IMR-90 (cell line): Measurements from ENCODE around the gene RNGTT. TPM values are rescaled to one million over a fixed set of nuclear protein-coding genes. Genes with fewer than 3 reads are reported as not detected.

Experiments
- ATAC-seq: fragments of 200-7000 bp; cut with Tn5 transposase; 2 replicates; pipeline ENCODE4 v1.9.1; 2020; ENCODE audit warnings: low read depth, mild to moderate bottlenecking, moderate library complexity
- BruUV-seq: library from RNA; stranded (reverse); fragments of 400-500 nt; replicated peaks from 2 replicates; lab custom pipeline; 2021; lab: Mats Ljungman, UMichigan
- CTCF ChIA-PET: fragments of 300-600 bp; formaldehyde crosslinking; extraction: SDS; loops from one replicate; lab custom pipeline; 2021; ENCODE audit warnings: antibody characterized with exemption; lab: Yijun Ruan, JAX
- POLR2A ChIA-PET: fragments of 300-600 bp; sonication (Branson Sonifier 250); formaldehyde crosslinking; loops from one replicate; lab custom pipeline; 2022; ENCODE audit warnings: antibody characterized with exemption; ENCODE audit not compliant: unreplicated experiment; lab: Charles Lee
- DNase-seq: peaks from one replicate; pipeline ENCODE4 v3.0.0; 2013
- H2AFZ ChIP-seq: replicated peaks from 2 replicates; pipeline ENCODE3; 2013; ENCODE audit warnings: low read length, mild to moderate bottlenecking; ENCODE audit not compliant: poor library complexity
- H2AK5ac ChIP-seq: 2 replicates; pipeline ENCODE4 v1.6.1; 2013; ENCODE audit warnings: low read depth, low read length, inconsistent platforms
- H2AK9ac ChIP-seq: replicated peaks from 2 replicates; pipeline ENCODE3; 2013; ENCODE audit warnings: mild to moderate bottlenecking, low read depth, low read length, moderate library complexity; ENCODE audit not compliant: poor library complexity
- H2BK120ac ChIP-seq: 2 replicates; pipeline ENCODE4 v1.6.1; 2013; ENCODE audit warnings: low read depth, low read length, inconsistent platforms
- H2BK15ac ChIP-seq: 3 replicates; pipeline ENCODE4 v1.6.1; 2013; ENCODE audit warnings: low read depth, low read length, inconsistent platforms
- H2BK20ac ChIP-seq: 2 replicates; pipeline ENCODE4 v1.6.1; 2013; ENCODE audit warnings: low read depth, mild to moderate bottlenecking, inconsistent platforms, low read length, moderate library complexity
- H2BK5ac ChIP-seq: 2 replicates; pipeline ENCODE4 v1.6.1; 2013; ENCODE audit warnings: mild to moderate bottlenecking, low read depth, low read length, inconsistent platforms; ENCODE audit not compliant: poor library complexity, severe bottlenecking
- H3K14ac ChIP-seq: replicated peaks from 2 replicates; pipeline ENCODE4 v1.6.1; 2013; ENCODE audit warnings: low read depth, low read length, inconsistent platforms
- H3K18ac ChIP-seq: 2 replicates; pipeline ENCODE4 v1.6.1; 2013; ENCODE audit warnings: low read depth, low read length, control low read depth
- H3K23ac ChIP-seq: 2 replicates; pipeline ENCODE4 v1.6.1; 2013; ENCODE audit warnings: low read depth, low read length, inconsistent platforms
- H3K27ac ChIP-seq: 2 replicates; pipeline ENCODE4 v1.5.1; 2013; ENCODE audit warnings: mild to moderate bottlenecking, control low read depth, low read length; ENCODE audit not compliant: insufficient read depth
- H3K27me3 ChIP-seq: 2 replicates; pipeline ENCODE4 v1.6.1; 2013; ENCODE audit warnings: low read length; ENCODE audit not compliant: control insufficient read depth, insufficient read depth
- H3K36me3 ChIP-seq: 2 replicates; pipeline ENCODE4 v1.6.1; 2013; ENCODE audit warnings: low read length, mixed read lengths; ENCODE audit not compliant: control insufficient read depth, insufficient read depth
- H3K4ac ChIP-seq: 2 replicates; pipeline ENCODE4 v1.6.1; 2013; ENCODE audit warnings: low read depth, low read length, inconsistent platforms
- H3K4me1 ChIP-seq: 2 replicates; pipeline ENCODE4 v1.6.1; 2013; ENCODE audit warnings: low read length, mixed read lengths; ENCODE audit not compliant: control insufficient read depth, insufficient read depth
- H3K4me2 ChIP-seq: 2 replicates; pipeline ENCODE4 v1.6.1; 2013; ENCODE audit warnings: low read depth, mild to moderate bottlenecking, control low read depth, low read length, moderate library complexity
- H3K4me3 ChIP-seq: 2 replicates; pipeline ENCODE4 v1.5.1; 2013; ENCODE audit warnings: low read depth, mild to moderate bottlenecking, control low read depth, low read length, moderate library complexity; ENCODE audit not compliant: insufficient read depth
- H3K56ac ChIP-seq: 2 replicates; pipeline ENCODE4 v1.6.1; 2013; ENCODE audit warnings: low read length, inconsistent platforms; ENCODE audit not compliant: insufficient read depth; ENCODE audit errors: extremely low read depth
- H3K79me1 ChIP-seq, 2 experiments: 2 replicates each; pipeline ENCODE4 v1.6.1; 2013; ENCODE audit warnings: low read length in 2 of 2, inconsistent platforms in 1 of 2, low read depth in 1 of 2
- H3K9ac ChIP-seq: 2 replicates; pipeline ENCODE4 v1.6.1; 2013; ENCODE audit warnings: low read depth, low read length, control low read depth
- H3K9me1 ChIP-seq: 2 replicates; pipeline ENCODE4 v1.6.1; 2013; ENCODE audit warnings: low read length, inconsistent platforms; ENCODE audit not compliant: insufficient read depth
- H3K9me3 ChIP-seq: 2 replicates; pipeline ENCODE4 v1.6.1; 2013; ENCODE audit warnings: low read length; ENCODE audit not compliant: control insufficient read depth, insufficient read depth
- H4K20me1 ChIP-seq: 2 replicates; pipeline ENCODE4 v1.6.1; 2013; ENCODE audit warnings: low read length, inconsistent platforms; ENCODE audit not compliant: insufficient read depth
- H4K5ac ChIP-seq: 2 replicates; pipeline ENCODE4 v1.6.1; 2013; ENCODE audit warnings: mild to moderate bottlenecking, low read depth, low read length, control low read depth
- H4K8ac ChIP-seq, 2 experiments: 2 replicates each; pipeline ENCODE4 v1.6.1; 2013; ENCODE audit warnings: low read depth in 2 of 2, low read length in 2 of 2, control low read depth in 1 of 2, inconsistent platforms in 1 of 2
- H4K91ac ChIP-seq: 2 replicates; pipeline ENCODE4 v1.6.1; 2013; ENCODE audit warnings: low read depth, low read length, inconsistent platforms; ENCODE audit not compliant: insufficient read depth
- BHLHE40 ChIP-seq: fragments of 150-350 bp; IDR thresholded peaks from 2 replicates; pipeline ENCODE4 v1.6.1; 2016; ENCODE audit warnings: mild to moderate bottlenecking, low read depth, low read length
- CEBPB ChIP-seq: IDR thresholded peaks from 2 replicates; pipeline ENCODE4 v1.6.1; 2012; ENCODE audit warnings: low read depth, low read length, improper control_type of control experiment
- CHD1 ChIP-seq: IDR thresholded peaks from 2 replicates; pipeline ENCODE4 v1.6.1; 2012; ENCODE audit warnings: low read depth, low read length, improper control_type of control experiment
- FOS ChIP-seq: fragments of 150-350 bp; IDR thresholded peaks from 2 replicates; pipeline ENCODE4 v1.6.1; 2016; ENCODE audit warnings: low read depth, low read length
- MAFK ChIP-seq: IDR thresholded peaks from 2 replicates; pipeline ENCODE4 v1.6.1; 2012; ENCODE audit warnings: low read depth, low read length, improper control_type of control experiment
- MAZ ChIP-seq: IDR thresholded peaks from 2 replicates; pipeline ENCODE4 v1.6.1; 2012; ENCODE audit warnings: low read depth, mild to moderate bottlenecking, low read length, improper control_type of control experiment, moderate library complexity, borderline replicate concordance
- NFE2L2 ChIP-seq: fragments of 150-350 bp; IDR thresholded peaks from 2 replicates; pipeline ENCODE4 v1.6.1; 2016; ENCODE audit warnings: low read depth, mild to moderate bottlenecking, low read length
- POLR2A ChIP-seq: IDR thresholded peaks from 2 replicates; pipeline ENCODE4 v1.6.1; 2012; ENCODE audit warnings: mild to moderate bottlenecking, low read depth, low read length
- RFX5 ChIP-seq: IDR thresholded peaks from 2 replicates; pipeline ENCODE4 v1.8.0; 2012; ENCODE audit warnings: low read depth, mild to moderate bottlenecking, low read length, moderate library complexity
- SMC3 ChIP-seq: fragments of 150-350 bp; IDR thresholded peaks from 2 replicates; pipeline ENCODE4 v1.6.1; 2016; ENCODE audit warnings: low read depth, mild to moderate bottlenecking, antibody characterized with exemption, low read length, moderate library complexity
- WGBS, 2 experiments: methylation state at CpG; one replicate each; pipeline versions ENCODE4 v1.1.5 to v1.1.7; 2013; ENCODE audit warnings: missing lambda C conversion rate in 2 of 2; ENCODE audit not compliant: insufficient read length in 1 of 2; ENCODE audit errors: extremely low coverage in 2 of 2; 5-methylcytosine and 5-hydroxymethylcytosine counted together
- dilution Hi-C: fragments of 300-500 bp; cut with HindIII; formaldehyde crosslinking; loops from one replicate; pipeline ENCODE4 v1.14.3; 2018; ENCODE audit warnings: low sequenced_read_pairs; ENCODE audit not compliant: unreplicated experiment
- in situ Hi-C: fragments of 300-500 bp; cut with MboI; formaldehyde crosslinking; loops from 3 replicates; pipeline ENCODE4 v1.14.3; 2019; ENCODE audit warnings: low sequenced_read_pairs, inconsistent platforms, mixed read lengths
- intact Hi-C: fragments of 100-400 bp; cut with micrococcal nuclease; formaldehyde crosslinking; loops from 2 replicates; pipeline ENCODE4 v1.10.0; 2022
- polyA plus RNA-seq, 3 experiments: library from polyadenylated mRNA; depleted of rRNA; stranded (reverse); fragments of >200 nt; gene quantifications; 2 replicates each; pipeline ENCODE4 v1.2.3, GENCODE V29; 2012; ENCODE audit warnings: low replicate concordance in 1 of 3
- total RNA-seq: library from RNA; depleted of rRNA; stranded (reverse); fragments of >200 nt; gene quantifications from 2 replicates; pipeline ENCODE4 v1.2.3, GENCODE V29; 2012
- TF ChIP-seq, protein P1 (sequence below): fragments of 150-350 bp; IDR thresholded peaks from 2 replicates; pipeline ENCODE4 v1.6.1; 2017; ENCODE audit warnings: mild to moderate bottlenecking, antibody characterized with exemption, low read length, low read depth
- TF ChIP-seq, protein P2 (sequence below): conservative IDR thresholded peaks from 2 replicates; pipeline ENCODE4 v1.5.1; 2012; ENCODE audit warnings: mild to moderate bottlenecking, low read depth, low read length, improper control_type of control experiment
- TF ChIP-seq, protein P3 (sequence below): fragments of 150-350 bp; IDR thresholded peaks from 2 replicates; pipeline ENCODE4 v1.6.1; 2016; ENCODE audit warnings: low read depth, mild to moderate bottlenecking, low read length, moderate library complexity, borderline replicate concordance

Gene RNGTT
- total and polyA plus RNA-seq, 2 of the 4 experiments (the other 2 are of a cell fraction): 5.4 to 21.7 TPM

DNA sequence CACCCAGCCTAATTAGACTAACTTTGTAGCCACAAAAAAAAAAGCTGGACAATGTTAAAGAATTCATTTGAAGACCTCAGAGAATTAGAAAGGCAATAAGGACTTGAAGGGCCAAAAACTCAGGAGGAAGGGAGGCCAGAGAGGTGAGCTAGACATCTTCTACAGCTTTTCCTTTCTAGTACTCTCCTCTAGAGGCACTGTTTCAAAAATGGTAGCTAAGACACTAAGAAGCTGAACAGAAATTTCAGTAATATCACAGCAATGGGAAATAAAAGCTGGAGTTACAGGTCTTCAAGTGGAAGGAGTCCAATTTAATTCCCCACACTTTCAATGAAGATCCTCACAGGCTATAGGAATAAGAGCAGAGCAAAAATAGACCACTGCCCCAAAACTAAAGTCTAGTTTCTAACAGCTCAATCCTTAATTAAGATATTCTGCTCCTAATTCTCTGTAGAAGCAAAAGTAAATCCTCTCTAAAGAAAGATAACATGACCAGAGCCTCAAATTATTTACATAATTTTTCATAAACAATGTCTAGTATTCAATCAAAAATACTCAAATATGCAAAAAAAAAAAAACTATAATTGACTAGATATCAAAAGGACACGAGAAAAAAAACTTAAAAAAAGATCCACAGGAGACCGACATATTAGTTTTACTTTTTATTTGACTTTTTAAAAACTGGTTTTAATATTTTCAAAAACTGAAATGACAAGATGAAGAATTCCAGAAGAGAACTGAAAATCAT is 63.7 kb downstream of the RNGTT start (continued):
- no peak for TF ChIP-seq POLR2A

DNA sequence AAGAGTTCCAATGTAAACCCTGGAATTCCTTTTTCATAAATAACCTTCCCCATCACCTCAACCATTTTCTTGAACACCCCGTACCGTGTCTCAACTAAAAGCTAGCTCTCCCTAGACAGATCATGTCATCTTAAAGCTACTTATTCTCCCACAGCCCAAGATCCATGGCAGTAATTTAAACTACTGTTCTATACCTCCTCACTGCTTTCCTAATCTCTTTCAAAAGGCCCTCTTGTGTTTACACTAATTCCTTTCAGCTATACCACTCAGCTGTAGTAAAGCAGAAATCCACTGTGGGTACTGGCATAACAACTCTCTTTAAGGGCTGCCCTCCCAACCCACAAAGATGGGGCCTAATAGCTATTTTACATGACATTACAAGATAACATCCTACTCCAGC is 67.5 kb downstream of the RNGTT start:
- H3K36me3 ChIP-seq: no peaks in the 10 kb centered on the region
- no peak for DNase-seq
- no peak overlapping the region for H3K23ac ChIP-seq
- no peak overlapping the region for H2BK120ac ChIP-seq
- no peak overlapping the region for H3K56ac ChIP-seq
- no peaks in the 10 kb centered on the region for H4K20me1 ChIP-seq
- no peak overlapping the region for H3K4me3 ChIP-seq
- H4K5ac ChIP-seq: no peak overlapping the region
- no peak overlapping the region for H4K8ac ChIP-seq
- H2BK5ac ChIP-seq: no peak overlapping the region
- no TSS peak for BruUV-seq
- TF ChIP-seq NFE2L2 (no peak), RFX5 (no peak), BHLHE40 (no peak), CHD1 (no peak), POLR2A (no peak), SMC3 (no peak), CEBPB (no peak), MAZ (no peak), FOS (no peak), MAFK (no peak)
- TF ChIP-seq, protein P1, sequence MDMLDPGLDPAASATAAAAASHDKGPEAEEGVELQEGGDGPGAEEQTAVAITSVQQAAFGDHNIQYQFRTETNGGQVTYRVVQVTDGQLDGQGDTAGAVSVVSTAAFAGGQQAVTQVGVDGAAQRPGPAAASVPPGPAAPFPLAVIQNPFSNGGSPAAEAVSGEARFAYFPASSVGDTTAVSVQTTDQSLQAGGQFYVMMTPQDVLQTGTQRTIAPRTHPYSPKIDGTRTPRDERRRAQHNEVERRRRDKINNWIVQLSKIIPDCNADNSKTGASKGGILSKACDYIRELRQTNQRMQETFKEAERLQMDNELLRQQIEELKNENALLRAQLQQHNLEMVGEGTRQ: no peak
- TF ChIP-seq, protein P2, sequence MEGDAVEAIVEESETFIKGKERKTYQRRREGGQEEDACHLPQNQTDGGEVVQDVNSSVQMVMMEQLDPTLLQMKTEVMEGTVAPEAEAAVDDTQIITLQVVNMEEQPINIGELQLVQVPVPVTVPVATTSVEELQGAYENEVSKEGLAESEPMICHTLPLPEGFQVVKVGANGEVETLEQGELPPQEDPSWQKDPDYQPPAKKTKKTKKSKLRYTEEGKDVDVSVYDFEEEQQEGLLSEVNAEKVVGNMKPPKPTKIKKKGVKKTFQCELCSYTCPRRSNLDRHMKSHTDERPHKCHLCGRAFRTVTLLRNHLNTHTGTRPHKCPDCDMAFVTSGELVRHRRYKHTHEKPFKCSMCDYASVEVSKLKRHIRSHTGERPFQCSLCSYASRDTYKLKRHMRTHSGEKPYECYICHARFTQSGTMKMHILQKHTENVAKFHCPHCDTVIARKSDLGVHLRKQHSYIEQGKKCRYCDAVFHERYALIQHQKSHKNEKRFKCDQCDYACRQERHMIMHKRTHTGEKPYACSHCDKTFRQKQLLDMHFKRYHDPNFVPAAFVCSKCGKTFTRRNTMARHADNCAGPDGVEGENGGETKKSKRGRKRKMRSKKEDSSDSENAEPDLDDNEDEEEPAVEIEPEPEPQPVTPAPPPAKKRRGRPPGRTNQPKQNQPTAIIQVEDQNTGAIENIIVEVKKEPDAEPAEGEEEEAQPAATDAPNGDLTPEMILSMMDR: no peak
- TF ChIP-seq, protein P3, sequence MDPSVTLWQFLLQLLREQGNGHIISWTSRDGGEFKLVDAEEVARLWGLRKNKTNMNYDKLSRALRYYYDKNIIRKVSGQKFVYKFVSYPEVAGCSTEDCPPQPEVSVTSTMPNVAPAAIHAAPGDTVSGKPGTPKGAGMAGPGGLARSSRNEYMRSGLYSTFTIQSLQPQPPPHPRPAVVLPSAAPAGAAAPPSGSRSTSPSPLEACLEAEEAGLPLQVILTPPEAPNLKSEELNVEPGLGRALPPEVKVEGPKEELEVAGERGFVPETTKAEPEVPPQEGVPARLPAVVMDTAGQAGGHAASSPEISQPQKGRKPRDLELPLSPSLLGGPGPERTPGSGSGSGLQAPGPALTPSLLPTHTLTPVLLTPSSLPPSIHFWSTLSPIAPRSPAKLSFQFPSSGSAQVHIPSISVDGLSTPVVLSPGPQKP: no peak
- H2BK15ac ChIP-seq: no peak overlapping the region
- H3K27ac ChIP-seq: no peak overlapping the region
- H2BK20ac ChIP-seq: no peak overlapping the region
- no peak overlapping the region for H3K9ac ChIP-seq
- no peaks in the 10 kb centered on the region for H3K4me1 ChIP-seq
- no peak overlapping the region for H2AFZ ChIP-seq
- H3K9me1 ChIP-seq: 0 out of 2 replicates have a peak, but pooled peaks cover 2% of the 10 kb centered on the region
- no peaks in the 10 kb centered on the region for H3K27me3 ChIP-seq
- H3K79me1 ChIP-seq: peaks cover 0 to 4% of the 10 kb centered on the region in 2 experiments; a peak in 2 of 4 replicates
- ChIA-PET CTCF (no interaction called here), POLR2A (no interaction called here)
- WGBS, 2 experiments: 72% methylated on average over 2 of the region's 2 CpGs; no CpG with 5 or more reads in 1 of the 2 experiments
- no peak for ATAC-seq
- dilution Hi-C loops: no loop called here
- intact Hi-C loops: no loop called here
- no peaks in the 10 kb centered on the region for H3K9me3 ChIP-seq
- H3K4me2 ChIP-seq: no peak overlapping the region
- no peak overlapping the region for H4K91ac ChIP-seq
- no peak overlapping the region for H2AK5ac ChIP-seq
- no peak overlapping the region for H3K14ac ChIP-seq
- H3K18ac ChIP-seq: no peak overlapping the region
- H3K4ac ChIP-seq: no peak overlapping the region
- H2AK9ac ChIP-seq: no peak overlapping the region
- in situ Hi-C loops: no loop called here
